Left lung (tissue), 10 donors: ENCODE results near the gene MCF2L. TPM values are rescaled to one million over a fixed set of nuclear protein-coding genes. Genes with fewer than 3 reads are reported as not detected.
A peak's percentile ranks its signal among the peaks of the same experiment; 100 is the strongest.
"Not testable (repeated sequence)": the region's sequence is repeated elsewhere in the genome, so short reads cannot be mapped to it uniquely, and the experiment has no call there.

Source experiments
- ATAC-seq: fragments of 200-7000 bp; cut with Tn5 transposase; one replicate; pipeline ENCODE4 v1.9.1; 2020; ENCODE audit warnings: moderate library complexity
- DNase-seq, 4 donors: peaks; one replicate each; pipeline ENCODE4 v3.0.0-alpha.2; 2013 to 2020
- H3K27ac ChIP-seq, 2 donors: fragments of 200-600 bp; sonication (generic) in 1 of 2; one replicate each; pipeline versions ENCODE4 v1.5.0 to v1.8.0; 2020 to 2021
- H3K27me3 ChIP-seq, 2 donors: fragments of 200-600 bp; sonication (generic) in 1 of 2; one replicate each; pipeline versions ENCODE4 v1.5.0 to v1.8.0; 2020 to 2021
- H3K36me3 ChIP-seq, 2 donors: fragments of 200-600 bp; sonication (generic) in 1 of 2; one replicate each; pipeline versions ENCODE4 v1.5.0 to v1.8.0; 2020 to 2021
- H3K4me1 ChIP-seq, 2 donors: fragments of 200-600 bp; one replicate each; pipeline ENCODE4 v1.8.0; 2021
- H3K4me3 ChIP-seq, 2 donors: fragments of 200-600 bp; sonication (generic) in 1 of 2; one replicate each; pipeline versions ENCODE4 v1.5.0 to v1.8.0; 2020 to 2021; ENCODE audit warnings: mild to moderate bottlenecking in 1 of 2
- H3K9me3 ChIP-seq, 2 donors: fragments of 200-600 bp; sonication (generic) in 1 of 2; one replicate each; pipeline versions ENCODE4 v1.5.0 to v1.8.0; 2020 to 2021
- intact Hi-C, 2 donors: fragments of 100-400 bp; cut with DNase I; formaldehyde crosslinking; loops; one replicate each; pipeline versions ENCODE4 v1.11.2 to v1.14.2; 2022
- polyA plus RNA-seq, 6 donors: library from polyadenylated mRNA; unstranded; fragments of 120-200 nt; gene quantifications; one replicate each; pipeline ENCODE4 v1.2.1, GENCODE V29; 2013; ENCODE audit not compliant: insufficient read length in 6 of 6
- total RNA-seq, 2 donors: library from RNA; stranded (reverse); fragmentation: NEBNext Ultra II Directional; extraction: Animal tissue kit (Norgen Biotek cat#: 25700); gene quantifications; one replicate each; pipeline ENCODE4 v1.2.1, GENCODE V29; 2021
- TF ChIP-seq, protein P1 (sequence below), 2 donors: fragments of 200-600 bp; sonication (generic) in 1 of 2; IDR thresholded peaks; one replicate each; pipeline versions ENCODE4 v1.5.0 to v1.8.0; 2021; ENCODE audit warnings: antibody characterized with exemption in 2 of 2
- donor health status: DM: no; HTN: yes; CAD: no.
- donor health status: DM: no; HTN: no; CAD: no.

Gene MCF2L
- total and polyA plus RNA-seq, 8 donors, result 22.2 to 39.5 (median 33.7) TPM

- TF ChIP-seq, protein P1, sequence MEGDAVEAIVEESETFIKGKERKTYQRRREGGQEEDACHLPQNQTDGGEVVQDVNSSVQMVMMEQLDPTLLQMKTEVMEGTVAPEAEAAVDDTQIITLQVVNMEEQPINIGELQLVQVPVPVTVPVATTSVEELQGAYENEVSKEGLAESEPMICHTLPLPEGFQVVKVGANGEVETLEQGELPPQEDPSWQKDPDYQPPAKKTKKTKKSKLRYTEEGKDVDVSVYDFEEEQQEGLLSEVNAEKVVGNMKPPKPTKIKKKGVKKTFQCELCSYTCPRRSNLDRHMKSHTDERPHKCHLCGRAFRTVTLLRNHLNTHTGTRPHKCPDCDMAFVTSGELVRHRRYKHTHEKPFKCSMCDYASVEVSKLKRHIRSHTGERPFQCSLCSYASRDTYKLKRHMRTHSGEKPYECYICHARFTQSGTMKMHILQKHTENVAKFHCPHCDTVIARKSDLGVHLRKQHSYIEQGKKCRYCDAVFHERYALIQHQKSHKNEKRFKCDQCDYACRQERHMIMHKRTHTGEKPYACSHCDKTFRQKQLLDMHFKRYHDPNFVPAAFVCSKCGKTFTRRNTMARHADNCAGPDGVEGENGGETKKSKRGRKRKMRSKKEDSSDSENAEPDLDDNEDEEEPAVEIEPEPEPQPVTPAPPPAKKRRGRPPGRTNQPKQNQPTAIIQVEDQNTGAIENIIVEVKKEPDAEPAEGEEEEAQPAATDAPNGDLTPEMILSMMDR (IDR thresholded peaks at IDR 0.05), result no peak
- Histone ChIP-seq H3K27me3 (peaks cover 0 to 6% of the 10 kb centered on the region in 2 donors), H3K27ac (no peak overlapping the region), H3K36me3 (no peaks in the 10 kb centered on the region), H3K4me3 (no peak overlapping the region), H3K9me3 (no peaks in the 10 kb centered on the region), H3K4me1 (peaks cover 0 to 3% of the 10 kb centered on the region in 2 donors)
- no peak for ATAC-seq
- intact Hi-C loops, result no loop called here
- DNase-seq, result no peak
Measured at GRCh38 chr13:113027566-113027965, 58.6 kb downstream of the MCF2L start.

DNA sequence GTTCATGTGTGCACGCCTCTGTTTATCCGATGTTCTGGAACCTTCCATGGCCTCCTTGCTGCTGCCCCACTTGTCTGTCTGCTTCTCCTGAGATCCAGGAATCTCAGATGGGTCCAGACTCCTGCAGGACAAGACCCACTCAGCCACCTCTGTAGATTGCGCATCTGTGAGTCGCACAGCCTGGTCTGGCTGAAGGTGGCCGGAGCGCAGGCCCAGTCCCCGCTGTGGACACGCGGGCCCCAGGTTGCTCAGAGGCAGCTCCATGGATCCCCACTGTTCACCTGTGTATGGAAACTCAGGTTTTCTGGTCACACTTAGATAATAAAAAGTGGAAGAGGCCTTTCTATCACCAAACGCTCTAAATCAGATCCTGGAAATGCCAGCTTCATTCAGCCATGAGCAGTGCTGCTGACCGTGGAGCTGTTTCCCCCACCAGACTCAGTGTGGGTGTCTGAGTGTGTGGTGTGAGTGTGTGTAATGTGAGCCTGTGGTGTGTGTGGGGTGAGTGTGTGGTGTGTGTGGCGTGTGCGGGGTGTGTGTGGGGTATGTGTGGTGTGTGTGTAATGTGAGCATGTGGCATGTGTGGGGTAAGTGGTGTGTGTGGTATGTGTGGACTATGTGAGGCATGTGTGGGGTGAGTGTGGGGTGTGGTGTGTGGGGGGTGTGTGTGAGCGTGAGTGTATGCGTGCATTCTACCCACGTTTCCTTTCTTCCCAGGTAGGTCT lies 59.5 kb downstream of the MCF2L start:
- Histone ChIP-seq H3K27ac (no peak overlapping the region), H3K4me1 (peaks cover 0 to 3% of the 10 kb centered on the region in 2 donors), H3K9me3 (no peaks in the 10 kb centered on the region), H3K27me3 (no peaks in the 10 kb centered on the region), H3K36me3 (no peaks in the 10 kb centered on the region), H3K4me3 (no peak overlapping the region)
- intact Hi-C loops, result no loop called here
- DNase-seq (peak in 1 of 4 donors; percentile 68), ATAC-seq (peak; percentile 14)
- TF ChIP-seq, protein P1 (IDR thresholded peaks at IDR 0.05), result no peak

DNA sequence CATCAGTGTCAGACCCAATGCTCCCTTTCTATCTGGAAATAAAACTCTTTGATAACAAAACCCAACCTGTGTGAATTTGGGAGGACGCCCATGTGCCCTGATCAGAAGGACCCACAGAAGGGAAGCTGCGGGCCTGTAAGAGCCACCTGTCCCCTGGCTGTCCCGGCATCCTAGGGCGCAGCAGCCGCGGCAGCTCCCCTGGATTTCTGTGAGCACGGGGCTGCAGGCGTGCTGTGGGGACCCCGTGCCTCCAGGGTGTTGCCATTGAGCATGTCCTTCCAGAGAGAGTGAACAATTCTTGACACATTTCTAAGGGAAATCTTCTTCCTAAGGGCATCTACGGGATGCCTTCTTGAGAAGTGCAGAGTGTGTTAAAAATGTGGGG lies 60.0 kb downstream of the MCF2L start:
- intact Hi-C loops, result no loop called here
- Histone ChIP-seq H3K4me1 (no peaks in the 10 kb centered on the region), H3K27me3 (no peaks in the 10 kb centered on the region), H3K9me3 (no peaks in the 10 kb centered on the region), H3K4me3 (no peak overlapping the region), H3K36me3 (no peaks in the 10 kb centered on the region), H3K27ac (no peak overlapping the region)
- TF ChIP-seq, protein P1 (IDR thresholded peaks at IDR 0.05), result no peak
- ATAC-seq, result no peak
- DNase-seq, result peak in 1 of 4 donors; percentile 49

- Histone ChIP-seq H3K4me1 (no peaks in the 10 kb centered on the region), H3K9me3 (no peaks in the 10 kb centered on the region), H3K27ac (no peak overlapping the region), H3K36me3 (no peaks in the 10 kb centered on the region), H3K4me3 (no peak overlapping the region), H3K27me3 (no peaks in the 10 kb centered on the region)
- TF ChIP-seq, protein P1 (IDR thresholded peaks at IDR 0.05), result peak; percentile 75 to 79
- DNase-seq (peak in 2 of 4 donors; percentile 40 to 84), ATAC-seq (peak; percentile 85)
- intact Hi-C loops, result loop anchor here in 1 of 2 donors (10.0 kb wide), 1 partner anchor 85 kb away; no protein-coding TSS in a partner anchor
Measured at GRCh38 chr13:113029487-113030258, 60.7 kb downstream of the MCF2L start.

DNA sequence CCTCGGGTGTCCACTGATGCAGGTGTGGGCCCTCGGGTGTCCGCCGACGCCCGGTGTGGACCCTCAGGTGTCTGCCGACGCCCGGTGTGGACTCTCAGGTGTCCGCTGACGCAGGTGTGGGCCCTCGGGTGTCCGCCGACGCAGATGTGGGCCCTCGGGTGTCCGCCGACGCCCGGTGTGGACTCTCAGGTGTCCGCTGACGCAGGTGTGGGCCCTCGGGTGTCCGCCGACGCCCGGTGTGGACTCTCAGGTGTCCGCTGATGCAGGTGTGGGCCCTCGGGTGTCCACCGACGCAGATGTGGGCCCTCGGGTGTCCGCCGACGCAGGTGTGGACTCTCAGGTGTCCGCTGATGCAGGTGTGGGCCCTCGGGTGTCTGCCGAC lies 61.2 kb downstream of the MCF2L start:
- ATAC-seq, H3K4me1 ChIP-seq, H3K27ac ChIP-seq, H3K4me3 ChIP-seq, H3K9me3 ChIP-seq, H3K27me3 ChIP-seq, H3K36me3 ChIP-seq: not testable (repeated sequence)
- intact Hi-C loops, result loop anchor here in 1 of 2 donors (10.0 kb wide), 1 partner anchor 85 kb away; no protein-coding TSS in a partner anchor
- peak in 1 of 4 donors; percentile 60 for DNase-seq
